SK-N-SH treated with all-trans-retinoic acid at 6 μM for 48 hours (cell line): Measurements from ENCODE around the gene GLDN.

ENCODE experiments used
- ATAC-seq: fragments of 200-7000 bp; cut with Tn5 transposase; 3 replicates; pipeline ENCODE4 v1.9.1; 2020; ENCODE audit warnings: mild to moderate bottlenecking, moderate library complexity
- ARNTL ChIP-seq: fragments of 450-650 bp; formaldehyde crosslinking; IDR thresholded peaks from 2 replicates; pipeline ENCODE4 v1.5.0; 2020; ENCODE audit warnings: low read depth, mild to moderate bottlenecking, moderate library complexity, borderline replicate concordance
- BACH2 ChIP-seq: fragments of 250-450 bp; sonication (Bioruptor Pico); IDR thresholded peaks from 2 replicates; pipeline ENCODE4 v1.9.0; 2021; ENCODE audit warnings: mild to moderate bottlenecking, borderline replicate concordance
- CREB5 ChIP-seq: fragments of 250-450 bp; sonication (Bioruptor Pico); IDR thresholded peaks from 2 replicates; pipeline ENCODE4 v1.5.1; 2020; ENCODE audit warnings: low read depth, mild to moderate bottlenecking, moderate library complexity
- CSDC2 ChIP-seq: fragments of 250-450 bp; sonication (Bioruptor Pico); IDR thresholded peaks from 2 replicates; pipeline ENCODE4 v1.5.0; 2020; ENCODE audit warnings: mild to moderate bottlenecking, moderate library complexity
- GLIS3 ChIP-seq: fragments of 250-450 bp; sonication (Bioruptor Pico); IDR thresholded peaks from 2 replicates; pipeline ENCODE4 v1.5.0; 2020; ENCODE audit warnings: mild to moderate bottlenecking, moderate library complexity
- ISL1 ChIP-seq: fragments of 250-450 bp; sonication (Bioruptor Pico); IDR thresholded peaks from 2 replicates; pipeline ENCODE4 v2.1.2; 2022; ENCODE audit warnings: mild to moderate bottlenecking, moderate library complexity
- OSR1 ChIP-seq: fragments of 250-450 bp; sonication (Bioruptor Pico); IDR thresholded peaks from 2 replicates; pipeline ENCODE4 v1.8.0; 2022; ENCODE audit warnings: moderate library complexity, mild to moderate bottlenecking, inconsistent platforms
- PATZ1 ChIP-seq: fragments of 250-450 bp; sonication (Bioruptor Pico); IDR thresholded peaks from 2 replicates; pipeline ENCODE4 v1.8.0; 2020; ENCODE audit warnings: mild to moderate bottlenecking, moderate library complexity, borderline replicate concordance
- POU6F1 ChIP-seq: fragments of 250-450 bp; sonication (Bioruptor Pico); IDR thresholded peaks from 2 replicates; pipeline ENCODE4 v1.8.0; 2021; ENCODE audit warnings: low read depth, mild to moderate bottlenecking, moderate library complexity, borderline replicate concordance
- PPARA ChIP-seq: fragments of 250-450 bp; sonication (Bioruptor Pico); IDR thresholded peaks from 2 replicates; pipeline ENCODE4 v1.5.0; 2020; ENCODE audit warnings: mild to moderate bottlenecking, borderline replicate concordance
- RARB ChIP-seq: fragments of 250-450 bp; sonication (Bioruptor Pico); IDR thresholded peaks from 2 replicates; pipeline ENCODE4 v1.8.0; 2021; ENCODE audit warnings: mild to moderate bottlenecking, moderate library complexity
- SNAI2 ChIP-seq: fragments of 250-450 bp; sonication (Bioruptor Pico); IDR thresholded peaks from 2 replicates; pipeline ENCODE4 v1.5.0; 2020; ENCODE audit warnings: mild to moderate bottlenecking, moderate library complexity
- TCF4 ChIP-seq: fragments of 250-450 bp; sonication (Bioruptor Pico); IDR thresholded peaks from 2 replicates; pipeline ENCODE4 v1.8.0; 2021; ENCODE audit warnings: mild to moderate bottlenecking, moderate library complexity, borderline replicate concordance
- TOX ChIP-seq: fragments of 250-450 bp; sonication (Bioruptor Pico); IDR thresholded peaks from 2 replicates; pipeline ENCODE4 v1.8.0; 2021; ENCODE audit warnings: mild to moderate bottlenecking, moderate library complexity, borderline replicate concordance
- TSHZ2 ChIP-seq: fragments of 250-450 bp; sonication (Bioruptor Pico); IDR thresholded peaks from 2 replicates; pipeline ENCODE4 v1.5.0; 2020; ENCODE audit warnings: mild to moderate bottlenecking, moderate library complexity
- ZC3H10 ChIP-seq: fragments of 250-450 bp; sonication (Bioruptor Pico); IDR thresholded peaks from 2 replicates; pipeline ENCODE4 v1.5.1; 2021; ENCODE audit warnings: mild to moderate bottlenecking, moderate library complexity
- ZFP3 ChIP-seq: fragments of 250-450 bp; sonication (Bioruptor Pico); IDR thresholded peaks from 2 replicates; pipeline ENCODE4 v1.5.0; 2020; ENCODE audit warnings: mild to moderate bottlenecking, moderate library complexity
- ZFP30 ChIP-seq: fragments of 450-650 bp; formaldehyde crosslinking; IDR thresholded peaks from 2 replicates; pipeline ENCODE4 v1.5.0; 2022; ENCODE audit warnings: mild to moderate bottlenecking, moderate library complexity
- ZNF565 ChIP-seq: fragments of 450-650 bp; formaldehyde crosslinking; conservative IDR thresholded peaks from 2 replicates; pipeline ENCODE4 v1.5.0; 2020; ENCODE audit warnings: low read depth, mild to moderate bottlenecking, moderate library complexity
- ZNF70 ChIP-seq: fragments of 450-650 bp; formaldehyde crosslinking; IDR thresholded peaks from 2 replicates; pipeline ENCODE4 v1.5.0; 2020; ENCODE audit warnings: mild to moderate bottlenecking, moderate library complexity
- ZNF8 ChIP-seq: fragments of 450-650 bp; formaldehyde crosslinking; IDR thresholded peaks from 2 replicates; pipeline ENCODE4 v1.5.0; 2020; ENCODE audit warnings: mild to moderate bottlenecking, moderate library complexity

The GLDN gene

GRCh38 chr15:51341366-51342226 is at the start of gene GLDN:
Gene GLDN (plus strand): TSS chr15:51341655. CDS start chr15:51341685, 30 bp downstream.
- no peak for TF ChIP-seq ARNTL (CRISPR knock-in tag)
- no peak for TF ChIP-seq ZC3H10 (CRISPR knock-in tag)
- no peak for TF ChIP-seq TSHZ2 (CRISPR knock-in tag)
- no peak for TF ChIP-seq ZNF8 (CRISPR knock-in tag)
- no peak for TF ChIP-seq TCF4 (CRISPR knock-in tag)
- no peak for TF ChIP-seq PPARA (CRISPR knock-in tag)
- no peak for TF ChIP-seq ISL1 (CRISPR knock-in tag)
- no peak for TF ChIP-seq OSR1 (CRISPR knock-in tag)
- no peak for TF ChIP-seq ZFP3 (CRISPR knock-in tag)
- TF ChIP-seq CSDC2 (CRISPR knock-in tag), result no peak
- TF ChIP-seq ZFP30 (CRISPR knock-in tag), result no peak
- TF ChIP-seq RARB (CRISPR knock-in tag), result no peak
- no peak for TF ChIP-seq CREB5
- no peak for TF ChIP-seq POU6F1 (CRISPR knock-in tag)
- no peak for TF ChIP-seq GLIS3 (CRISPR knock-in tag)
- no peak for TF ChIP-seq BACH2 (CRISPR knock-in tag)
- no peak for TF ChIP-seq ZNF565
- no peak for TF ChIP-seq TOX (CRISPR knock-in tag)
- no peak for TF ChIP-seq SNAI2 (CRISPR knock-in tag)
- no peak for TF ChIP-seq PATZ1
- ATAC-seq, result peak; percentile 57

GRCh38 chr15:51298620-51299019 is 42.8 kb upstream of the GLDN start:
- ATAC-seq, result no peak
- no peak for TF ChIP-seq OSR1 (CRISPR knock-in tag)
- TF ChIP-seq CREB5, result no peak
- no peak for TF ChIP-seq CSDC2 (CRISPR knock-in tag)
- no peak for TF ChIP-seq ZFP3 (CRISPR knock-in tag)
- TF ChIP-seq TOX (CRISPR knock-in tag), result no peak
- TF ChIP-seq GLIS3 (CRISPR knock-in tag), result no peak
- TF ChIP-seq TSHZ2 (CRISPR knock-in tag), result no peak
- no peak for TF ChIP-seq POU6F1 (CRISPR knock-in tag)
- no peak for TF ChIP-seq BACH2 (CRISPR knock-in tag)
- TF ChIP-seq ZC3H10 (CRISPR knock-in tag), result no peak
- TF ChIP-seq ZNF70 (CRISPR knock-in tag), result no peak
- no peak for TF ChIP-seq ISL1 (CRISPR knock-in tag)
- TF ChIP-seq PPARA (CRISPR knock-in tag), result no peak
- TF ChIP-seq SNAI2 (CRISPR knock-in tag), result no peak
- no peak for TF ChIP-seq RARB (CRISPR knock-in tag)
- TF ChIP-seq PATZ1, result no peak
- no peak for TF ChIP-seq ZFP30 (CRISPR knock-in tag)
